Fibroblast of peridontal ligament (primary cell): ENCODE data around the gene APBA2.

Experiments used
- DNase-seq: peaks from one replicate; pipeline ENCODE4 v3.0.0-alpha.2; 2010; ENCODE audit errors: extremely low read depth

The APBA2 gene

GRCh38 chr15:29119847-29120246 lies 234.1 kb downstream of the APBA2 start:
- DNase-seq: no peak

- DNase-seq: no peak
These were observed 235.0 kb downstream of the APBA2 start for GRCh38 chr15:29120593-29121368.

DNA sequence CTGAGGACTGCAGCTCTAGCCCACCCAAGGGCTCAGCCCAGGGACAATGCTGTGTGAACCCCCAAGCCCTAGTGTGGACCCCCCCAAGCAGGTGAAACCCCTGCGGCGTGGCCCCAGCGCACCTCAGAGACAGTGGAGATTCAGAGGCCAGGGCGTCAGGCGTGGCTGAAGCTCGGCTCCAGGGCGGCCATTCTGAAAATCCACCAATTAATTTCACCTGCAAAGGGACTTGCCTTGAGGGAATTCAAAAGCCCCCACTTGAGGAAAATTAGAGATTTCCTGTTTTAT lies 235.5 kb downstream of the APBA2 start:
- no peak for DNase-seq

DNA sequence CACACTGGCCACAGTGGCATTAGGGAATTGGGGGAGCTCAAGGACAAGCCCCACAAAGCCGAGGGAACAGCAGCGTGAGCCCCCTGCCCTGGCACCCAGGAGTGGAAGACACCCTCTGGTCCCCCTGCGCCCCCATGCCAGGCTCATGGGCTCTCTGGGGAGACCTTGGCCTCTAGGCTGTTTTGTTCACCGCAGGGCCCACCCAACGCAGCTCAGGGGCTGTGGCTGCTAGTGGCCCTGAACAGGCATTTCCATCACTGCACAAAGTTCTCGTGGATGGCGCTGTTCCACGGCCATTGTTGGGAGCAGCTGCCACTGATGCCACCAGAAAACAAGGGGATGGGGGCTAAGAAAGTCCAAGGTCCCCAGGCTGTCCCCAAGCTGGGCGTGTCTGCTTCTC lies 236.1 kb downstream of the APBA2 start:
- DNase-seq: no peak

- no peak for DNase-seq
These were observed 236.7 kb downstream of the APBA2 start for GRCh38 chr15:29122506-29122905.

- DNase-seq: no peak
These were observed 237.4 kb downstream of the APBA2 start for GRCh38 chr15:29123171-29123570.

- no peak for DNase-seq
These were observed 238.2 kb downstream of the APBA2 start for GRCh38 chr15:29123991-29124390.

GRCh38 chr15:29124581-29125381 lies 239.0 kb downstream of the APBA2 start:
- peak; percentile 11 for DNase-seq

- DNase-seq: no peak
These were observed 239.8 kb downstream of the APBA2 start for GRCh38 chr15:29125382-29126207.

DNA sequence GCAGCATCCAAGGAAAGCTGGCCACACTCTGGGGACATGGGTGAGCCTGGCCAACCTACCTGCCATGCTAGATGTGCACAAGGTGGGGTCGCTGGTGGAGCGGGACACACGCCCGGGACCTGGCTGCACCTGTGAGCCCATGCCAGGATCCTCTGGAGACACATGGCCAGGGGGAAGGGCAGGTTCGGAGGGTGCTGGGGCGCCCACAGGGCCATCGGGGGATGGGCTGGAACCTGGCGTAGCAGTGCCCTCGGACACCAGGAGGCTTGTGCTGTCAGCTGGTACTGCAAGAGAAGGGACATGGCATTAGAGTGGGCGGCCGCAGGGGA lies 240.4 kb downstream of the APBA2 start:
- DNase-seq: no peak

DNA sequence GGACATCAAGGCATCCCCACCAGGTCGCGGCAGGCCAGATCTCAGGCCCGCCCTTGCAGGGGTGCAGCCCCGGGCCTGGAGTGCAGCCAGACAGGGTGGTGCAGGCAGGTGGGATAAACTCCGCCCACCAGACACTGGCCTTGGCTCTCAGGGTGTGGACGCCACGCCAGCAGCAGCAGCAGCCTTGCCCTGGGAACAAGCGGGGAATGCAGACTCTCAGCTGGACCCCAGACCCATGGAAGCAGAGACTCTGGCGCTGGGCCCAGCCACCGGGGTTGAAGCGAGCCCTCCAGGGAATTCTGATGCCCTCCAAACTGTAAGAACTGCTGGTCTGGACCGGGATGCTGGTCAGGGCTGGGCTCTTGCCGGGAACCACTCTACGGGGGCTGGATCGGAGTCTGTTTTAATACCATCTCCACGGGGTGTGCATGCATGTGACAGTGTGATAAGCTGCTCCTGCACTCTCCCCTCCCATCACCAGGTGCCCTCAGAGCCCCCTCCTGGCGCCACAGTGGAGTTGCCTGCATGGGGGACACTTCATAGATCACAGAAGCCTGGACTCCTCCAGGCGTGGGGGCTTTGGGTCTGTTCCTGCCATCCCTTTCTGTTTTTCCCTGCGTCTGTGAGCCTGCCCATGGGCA lies 241.2 kb downstream of the APBA2 start:
- DNase-seq: no peak

DNA sequence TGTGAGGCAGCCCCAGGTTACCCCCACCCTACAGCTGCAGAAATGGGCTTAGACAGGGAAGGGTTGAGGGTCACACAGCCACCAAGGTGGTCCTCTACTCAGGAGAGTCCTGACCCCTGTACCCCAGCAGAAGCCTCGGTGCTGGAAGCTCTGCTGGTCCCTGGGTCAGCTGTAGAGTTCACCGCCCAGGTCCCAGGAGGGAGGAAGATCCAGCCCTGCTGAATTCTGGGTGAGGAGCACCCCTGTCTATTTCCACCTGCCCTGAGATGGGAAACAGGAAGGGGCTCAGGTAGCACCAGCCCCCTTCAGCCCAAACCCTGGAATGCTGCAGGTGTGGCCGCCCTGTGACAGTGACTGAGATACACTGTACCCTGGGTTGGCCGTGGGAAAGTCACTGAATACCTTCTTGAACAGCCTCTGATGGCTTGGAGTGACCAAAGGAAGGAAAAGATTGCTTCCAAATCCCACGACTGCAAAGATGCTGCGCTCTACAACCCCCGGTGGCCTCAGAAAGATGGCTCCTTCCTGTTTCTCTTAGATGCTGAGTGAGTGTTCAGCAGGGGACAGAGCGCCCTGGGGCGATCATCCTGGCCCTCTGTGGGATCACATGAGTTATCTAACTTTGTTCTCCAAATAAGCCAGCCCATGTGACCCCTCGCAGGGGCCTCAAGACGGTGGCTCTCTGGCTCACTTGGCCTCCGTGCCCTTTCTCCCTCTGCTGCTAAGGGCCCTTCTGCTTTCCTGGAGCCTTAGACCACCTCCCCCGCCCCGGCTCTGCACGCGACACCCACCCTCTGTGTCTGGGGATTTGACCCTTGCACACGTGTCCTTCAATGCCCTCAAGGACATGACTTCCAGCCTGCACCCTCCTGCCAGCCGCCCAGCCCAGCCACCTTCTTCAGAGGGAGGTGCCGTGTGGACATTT lies 242.0 kb downstream of the APBA2 start:
- DNase-seq: no peak

GRCh38 chr15:29128671-29129070 lies 242.9 kb downstream of the APBA2 start:
- DNase-seq: no peak

- no peak for DNase-seq
These were observed 243.4 kb downstream of the APBA2 start for GRCh38 chr15:29129221-29129620.

DNA sequence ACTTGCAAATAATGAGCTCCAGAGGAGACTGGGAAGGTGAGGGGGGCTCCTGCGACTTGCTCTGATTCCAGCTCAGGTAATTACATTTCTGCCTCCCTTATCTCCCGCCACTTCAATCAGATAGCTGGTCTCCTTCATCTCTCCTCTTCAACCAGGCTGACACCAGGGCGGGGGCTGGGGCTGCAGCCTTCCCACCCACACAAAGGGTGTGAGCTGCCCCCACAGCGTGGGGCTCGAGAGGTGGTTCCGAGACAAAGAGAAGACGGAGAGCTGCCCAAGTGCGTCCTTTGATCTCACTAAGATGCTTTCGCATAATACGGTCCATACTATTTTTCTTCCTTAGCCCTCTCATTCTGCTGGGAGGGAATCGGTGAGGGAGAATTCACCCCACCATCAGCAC lies 244.2 kb downstream of the APBA2 start:
- DNase-seq: no peak

DNA sequence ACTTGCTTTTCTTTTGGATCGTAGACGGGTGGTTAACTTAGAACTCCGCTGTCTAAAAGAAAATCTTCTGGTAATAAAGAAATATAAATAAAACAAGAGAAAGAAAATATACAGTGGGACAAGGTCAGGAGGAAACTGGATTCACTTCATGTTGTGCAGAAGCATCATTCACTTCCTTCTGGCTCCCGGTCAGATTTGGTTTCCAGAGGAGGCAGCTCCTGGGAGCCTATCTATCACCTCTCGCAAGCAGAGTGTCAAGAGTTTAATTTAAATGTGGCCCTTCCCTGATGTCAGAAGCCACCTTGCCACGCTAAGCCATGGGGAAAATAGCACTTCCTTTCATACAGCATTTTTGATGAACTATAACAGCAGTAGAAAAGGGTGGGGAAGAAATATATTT lies 244.7 kb downstream of the APBA2 start:
- DNase-seq: no peak

DNA sequence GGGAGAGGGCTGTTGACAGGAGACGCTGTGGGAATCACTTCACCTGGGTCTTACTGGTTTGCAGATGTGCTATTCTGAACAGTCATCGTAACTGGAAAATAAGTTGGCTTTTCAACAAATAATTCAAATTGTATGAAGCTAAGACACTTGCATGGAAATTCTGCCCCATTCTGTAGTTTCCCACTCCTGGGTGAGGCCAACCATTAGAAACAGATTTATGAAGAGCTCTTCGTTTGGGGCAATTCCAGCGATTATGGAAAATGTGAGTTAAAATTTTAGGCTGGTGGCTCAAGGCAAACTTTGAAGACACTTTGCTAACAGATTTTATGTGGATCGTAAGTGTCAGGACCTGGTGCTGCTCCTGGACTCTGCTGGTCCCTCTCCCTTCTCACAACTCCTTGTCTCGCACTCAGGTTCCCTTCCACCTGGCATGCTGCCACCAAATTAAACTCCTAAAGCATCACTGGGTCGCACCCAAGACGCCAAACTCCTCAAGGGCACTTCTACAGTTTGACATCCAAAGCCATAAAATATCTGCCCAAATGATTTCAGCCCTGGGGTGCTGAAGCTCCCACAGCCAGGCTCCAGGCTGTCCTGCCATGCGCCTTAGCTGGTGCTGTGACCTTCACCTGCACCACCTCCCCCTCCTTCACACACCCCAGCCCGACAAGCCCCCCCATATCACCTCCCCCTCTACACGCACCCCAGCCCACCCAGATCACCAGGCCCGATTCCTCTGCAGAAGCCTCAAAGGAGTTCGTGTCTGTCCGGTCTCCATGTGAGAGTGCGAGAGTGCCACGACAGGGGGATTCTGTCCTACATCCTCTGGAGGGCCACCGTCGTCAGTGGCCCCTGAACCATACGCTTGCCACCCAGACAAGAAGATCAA lies 245.4 kb downstream of the APBA2 start:
- DNase-seq: no peak

DNA sequence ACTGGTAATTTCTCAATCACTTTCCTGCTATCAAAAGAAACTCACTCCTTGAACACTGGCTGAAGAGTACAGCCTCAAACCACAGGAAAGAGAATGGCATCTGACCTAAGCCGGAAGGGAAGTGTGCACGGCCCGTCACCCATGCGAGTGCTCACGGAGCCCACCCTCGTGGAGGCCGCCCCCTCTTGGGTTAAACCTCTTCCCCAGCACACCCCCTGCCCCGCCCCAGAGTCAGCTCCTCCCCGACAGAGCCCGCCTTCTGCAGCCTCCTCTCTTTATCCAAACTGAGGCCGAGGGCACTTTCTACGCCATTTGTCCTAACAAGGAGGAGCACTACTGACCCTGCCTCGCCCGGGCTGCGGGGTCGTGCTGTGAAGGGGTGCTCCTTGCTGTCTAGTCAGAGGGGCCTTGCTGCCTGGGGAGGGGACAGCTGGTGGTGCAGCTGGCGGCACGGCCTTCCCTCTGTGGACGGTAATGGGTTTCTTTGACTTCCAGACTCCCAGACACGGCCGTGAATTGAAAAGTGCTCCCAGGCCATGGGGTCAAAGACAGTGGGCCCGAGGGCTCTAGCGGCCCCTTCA lies 246.2 kb downstream of the APBA2 start:
- no peak for DNase-seq

DNA sequence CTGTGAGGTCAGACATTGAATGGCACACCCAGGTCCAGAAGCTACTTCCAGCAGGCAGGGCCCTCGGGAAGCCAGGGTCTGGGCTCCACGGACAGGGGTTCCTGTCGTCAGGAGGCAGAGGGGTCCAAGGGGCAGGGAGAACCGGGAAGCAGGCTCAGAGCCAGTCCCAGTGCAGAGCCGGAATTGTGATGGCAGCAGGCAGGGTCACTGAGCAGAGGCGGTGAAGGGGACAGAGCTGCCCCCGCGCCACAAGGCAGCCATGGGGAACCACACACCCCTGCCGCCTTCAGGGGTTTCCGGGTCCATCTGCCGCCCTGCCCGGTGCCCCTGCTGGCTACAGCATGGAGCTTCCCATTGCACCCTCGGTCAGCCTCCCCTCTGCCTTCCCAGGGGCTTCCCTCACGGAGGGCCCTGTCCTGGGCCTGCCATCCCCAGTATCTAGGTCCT lies 247.0 kb downstream of the APBA2 start:
- DNase-seq: no peak

GRCh38 chr15:29133321-29133720 lies 247.5 kb downstream of the APBA2 start:
- no peak for DNase-seq
